CD4-positive, alpha-beta T cell treated with Interleukin-6 for 4 hours (primary cell): ENCODE measurements around the gene WDR75.
"Not testable (repeated sequence)": the region's sequence is repeated elsewhere in the genome, so short reads cannot be mapped to it uniquely, and the experiment has no call there.

Source experiments
- DNase-seq: peaks from one replicate; pipeline ENCODE4 v3.0.0-alpha.2; 2020; ENCODE audit warnings: mixed read lengths

The WDR75 gene

GRCh38 chr2:189440947-189441708 lies at the start of gene WDR75:
Gene WDR75, plus strand, starts transcription at chr2:189441474. Its CDS starts 19 bp downstream, at chr2:189441493.
- DNase-seq, result peak; percentile 93

- DNase-seq, result no peak
These were observed 47.7 kb upstream of the WDR75 start for GRCh38 chr2:189393440-189394111.

GRCh38 chr2:189394525-189394924 lies 46.7 kb upstream of the WDR75 start:
- no peak for DNase-seq

GRCh38 chr2:189402932-189403331 lies 38.3 kb upstream of the WDR75 start:
- DNase-seq, result no peak

GRCh38 chr2:189406586-189407233 lies 34.6 kb upstream of the WDR75 start:
- DNase-seq, result no peak

GRCh38 chr2:189407281-189408209 lies 33.7 kb upstream of the WDR75 start:
- DNase-seq, result no peak

GRCh38 chr2:189408294-189408693 lies 33.0 kb upstream of the WDR75 start:
- no peak for DNase-seq

- DNase-seq, result no peak
These were observed 32.1 kb upstream of the WDR75 start for GRCh38 chr2:189409131-189409530.

GRCh38 chr2:189409647-189410046 lies 31.6 kb upstream of the WDR75 start:
- no peak for DNase-seq

- DNase-seq, result no peak
These were observed 29.4 kb upstream of the WDR75 start for GRCh38 chr2:189411860-189412259.

GRCh38 chr2:189412330-189412953 lies 28.8 kb upstream of the WDR75 start:
- DNase-seq, result peak; percentile 61

- no peak for DNase-seq
These were observed 28.0 kb upstream of the WDR75 start for GRCh38 chr2:189413249-189413648.

- DNase-seq, result no peak
These were observed 19.6 kb upstream of the WDR75 start for GRCh38 chr2:189421644-189422043.

GRCh38 chr2:189424961-189425360 lies 16.3 kb upstream of the WDR75 start:
- DNase-seq, result no peak

- no peak for DNase-seq
These were observed 15.6 kb upstream of the WDR75 start for GRCh38 chr2:189425676-189426075.

- DNase-seq, result no peak
These were observed 14.4 kb upstream of the WDR75 start for GRCh38 chr2:189426886-189427285.

GRCh38 chr2:189427872-189428271 lies 13.4 kb upstream of the WDR75 start:
- no peak for DNase-seq

- peak; percentile 2 for DNase-seq
These were observed 10.8 kb upstream of the WDR75 start for GRCh38 chr2:189430448-189430847.

- DNase-seq, result not testable (repeated sequence)
These were observed 5.5 kb upstream of the WDR75 start for GRCh38 chr2:189435803-189436202.

GRCh38 chr2:189437926-189438325 lies 3.3 kb upstream of the WDR75 start:
- DNase-seq, result no peak

GRCh38 chr2:189439342-189439741 lies 1.9 kb upstream of the WDR75 start:
- DNase-seq, result no peak

- no peak for DNase-seq
These were observed 679 bp upstream of the WDR75 start for GRCh38 chr2:189440644-189440946.

- no peak for DNase-seq
These were observed 418 bp downstream of the WDR75 start for GRCh38 chr2:189441709-189442074.
